NOMO-1 (cell line): ENCODE data around the gene RDH5.
A peak's percentile ranks its signal among the peaks of the same experiment; 100 is the strongest.

ENCODE experiments used
- DNase-seq, 2 experiments: peaks; one replicate each; lab custom pipeline; 2025; ENCODE audit not compliant: unreplicated experiment in 2 of 2; lab: John Stamatoyannopoulos, UW

Gene RDH5

GRCh38 chr12:55726971-55727370 is 6.8 kb downstream of the RDH5 start:
- DNase-seq: no peak

GRCh38 chr12:55727643-55728185 is 7.5 kb downstream of the RDH5 start:
- no peak for DNase-seq

GRCh38 chr12:55728186-55728938 is 8.2 kb downstream of the RDH5 start:
- peak in 1 of 2 experiments; percentile 61 for DNase-seq

- peak; percentile 74 to 80 for DNase-seq
These were observed 9.0 kb downstream of the RDH5 start, which contains the start of gene CD63 for GRCh38 chr12:55728939-55729818. TSS of gene CD63 (minus strand) at chr12:55729009. CDS start at chr12:55728341, 668 bp downstream.

- peak; percentile 64 to 73 for DNase-seq
These were observed 9.9 kb downstream of the RDH5 start for GRCh38 chr12:55729819-55730818.

- DNase-seq: no peak
These were observed 12.1 kb downstream of the RDH5 start for GRCh38 chr12:55732288-55732687.

GRCh38 chr12:55733021-55733555 is 12.9 kb downstream of the RDH5 start:
- no peak for DNase-seq

GRCh38 chr12:55733858-55734257 is 13.7 kb downstream of the RDH5 start:
- DNase-seq: no peak

- DNase-seq: no peak
These were observed 14.4 kb downstream of the RDH5 start for GRCh38 chr12:55734595-55734994.

GRCh38 chr12:55736076-55736475 is 15.9 kb downstream of the RDH5 start:
- DNase-seq: no peak

GRCh38 chr12:55736780-55737580 is 16.8 kb downstream of the RDH5 start:
- peak; percentile 43 to 62 for DNase-seq

- DNase-seq: no peak
These were observed 17.5 kb downstream of the RDH5 start for GRCh38 chr12:55737581-55738122.

- peak; percentile 81 to 84 for DNase-seq
These were observed 18.2 kb downstream of the RDH5 start for GRCh38 chr12:55738123-55739024.

GRCh38 chr12:55739025-55739378 is 18.8 kb downstream of the RDH5 start:
- no peak for DNase-seq

GRCh38 chr12:55741931-55742680 is 21.9 kb downstream of the RDH5 start:
- DNase-seq: no peak

GRCh38 chr12:55742719-55743405 is 22.7 kb downstream of the RDH5 start, which contains the start of gene GDF11:
TSS of gene GDF11 (plus strand) at chr12:55743122. CDS start at chr12:55743317, 195 bp downstream.
- peak; percentile 50 to 70 for DNase-seq
